HG03039 (cell line): ENCODE data around the gene VEGFB.
A peak's percentile ranks its signal among the peaks of the same experiment; 100 is the strongest.

ENCODE experiments used
- ATAC-seq: cut with Tn5 transposase; IDR thresholded peaks from one replicate; pipeline ENCODE4 v1.9.1; 2021; ENCODE audit warnings: mild to moderate bottlenecking, moderate library complexity; ENCODE audit not compliant: unreplicated experiment

The VEGFB gene

DNA sequence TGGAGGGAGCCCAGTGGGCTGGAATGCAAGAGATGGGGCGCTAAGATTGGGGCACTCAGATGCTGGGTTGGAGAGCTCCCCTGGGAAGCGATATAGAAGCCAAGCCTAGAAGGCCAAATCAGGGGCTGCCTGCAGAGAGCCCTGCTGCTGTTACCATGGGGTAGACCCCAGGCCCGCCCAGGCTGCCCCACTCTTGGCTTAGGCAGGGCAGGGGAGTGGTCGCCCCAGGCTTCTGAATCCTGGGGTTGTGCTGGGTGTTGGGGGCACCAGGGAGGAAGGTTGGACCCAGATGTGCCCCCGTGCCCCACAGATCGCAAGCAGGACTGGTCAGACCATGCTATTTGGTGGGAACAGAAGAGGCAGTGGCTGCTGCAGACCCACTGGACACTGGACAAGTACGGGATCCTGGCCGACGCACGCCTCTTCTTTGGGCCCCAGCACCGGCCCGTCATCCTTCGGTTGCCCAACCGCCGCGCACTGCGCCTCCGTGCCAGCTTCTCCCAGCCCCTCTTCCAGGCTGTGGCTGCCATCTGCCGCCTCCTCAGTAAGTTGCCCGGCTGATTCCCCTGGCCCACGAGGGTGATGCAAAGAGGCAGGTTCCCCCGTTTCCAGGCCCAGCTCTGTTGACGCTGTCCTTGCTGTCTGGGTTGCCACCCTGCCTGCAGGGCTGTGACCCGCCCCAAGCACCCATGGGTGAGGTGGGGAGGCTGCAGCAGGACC lies 23.9 kb upstream of the VEGFB start:
- no peak for ATAC-seq

DNA sequence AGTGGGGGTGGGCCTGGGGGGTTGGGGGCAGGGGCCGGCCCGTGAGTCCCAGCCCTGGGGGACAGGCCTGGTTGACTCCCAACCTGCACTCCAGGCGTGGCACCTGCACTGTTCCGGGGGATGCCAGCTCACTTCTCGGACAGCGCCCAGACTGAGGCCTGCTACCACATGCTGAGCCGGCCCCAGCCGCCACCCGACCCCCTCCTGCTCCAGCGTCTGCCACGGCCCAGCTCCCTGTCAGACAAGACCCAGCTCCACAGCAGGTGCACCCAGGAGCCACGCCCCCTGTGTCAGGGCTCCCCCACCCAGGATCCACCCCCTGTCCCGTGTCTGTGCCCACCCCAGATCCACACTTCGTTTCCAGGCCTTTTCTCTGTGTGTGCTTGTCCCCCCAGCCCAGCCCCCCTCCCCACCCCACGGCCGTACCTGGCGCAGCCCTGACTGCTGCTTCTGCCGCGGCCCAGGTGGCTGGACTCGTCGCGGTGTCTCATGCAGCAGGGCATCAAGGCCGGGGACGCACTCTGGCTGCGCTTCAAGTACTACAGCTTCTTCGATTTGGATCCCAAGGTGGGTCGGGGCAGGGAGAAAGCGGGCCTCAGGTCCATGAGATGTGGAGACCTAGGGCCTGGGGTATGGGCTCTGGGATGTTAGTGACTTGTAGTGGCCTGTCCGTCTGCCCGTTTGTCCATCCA lies 23.1 kb upstream of the VEGFB start:
- ATAC-seq = no peak

- no peak for ATAC-seq
These were observed 17.5 kb upstream of the VEGFB start for GRCh38 chr11:64216879-64217278.

GRCh38 chr11:64218628-64219353 lies 15.6 kb upstream of the VEGFB start:
- no peak for ATAC-seq

DNA sequence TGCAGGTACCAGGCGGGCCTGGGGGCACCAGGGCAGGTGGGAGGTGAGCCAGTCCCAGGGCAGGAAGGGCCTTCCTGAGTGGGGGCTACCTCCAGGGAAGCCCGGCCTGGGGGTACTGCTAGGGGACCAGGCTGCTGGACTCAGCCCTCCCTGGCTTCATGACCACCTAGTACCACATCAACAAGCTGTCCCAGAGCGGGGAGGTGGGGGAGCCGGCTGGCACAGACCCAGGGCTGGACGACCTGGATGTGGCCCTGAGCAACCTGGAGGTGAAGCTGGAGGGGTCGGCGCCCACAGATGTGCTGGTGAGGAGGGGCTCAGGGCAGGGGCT lies 15.1 kb upstream of the VEGFB start:
- ATAC-seq = no peak

- ATAC-seq = no peak
These were observed 14.6 kb upstream of the VEGFB start for GRCh38 chr11:64219755-64220154.

DNA sequence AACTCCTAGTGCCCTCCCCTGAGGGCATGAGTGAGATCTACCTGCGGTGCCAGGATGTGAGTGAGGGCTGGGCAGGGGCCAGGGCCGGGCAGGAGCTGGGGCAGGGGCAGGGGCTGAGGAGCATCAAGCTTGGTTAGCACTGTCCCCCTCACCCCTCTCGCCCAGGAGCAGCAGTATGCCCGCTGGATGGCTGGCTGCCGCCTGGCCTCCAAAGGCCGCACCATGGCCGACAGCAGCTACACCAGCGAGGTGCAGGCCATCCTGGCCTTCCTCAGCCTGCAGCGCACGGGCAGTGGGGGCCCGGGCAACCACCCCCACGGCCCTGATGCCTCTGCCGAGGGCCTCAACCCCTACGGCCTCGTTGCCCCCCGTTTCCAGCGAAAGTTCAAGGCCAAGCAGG lies 14.1 kb upstream of the VEGFB start:
- ATAC-seq = no peak

DNA sequence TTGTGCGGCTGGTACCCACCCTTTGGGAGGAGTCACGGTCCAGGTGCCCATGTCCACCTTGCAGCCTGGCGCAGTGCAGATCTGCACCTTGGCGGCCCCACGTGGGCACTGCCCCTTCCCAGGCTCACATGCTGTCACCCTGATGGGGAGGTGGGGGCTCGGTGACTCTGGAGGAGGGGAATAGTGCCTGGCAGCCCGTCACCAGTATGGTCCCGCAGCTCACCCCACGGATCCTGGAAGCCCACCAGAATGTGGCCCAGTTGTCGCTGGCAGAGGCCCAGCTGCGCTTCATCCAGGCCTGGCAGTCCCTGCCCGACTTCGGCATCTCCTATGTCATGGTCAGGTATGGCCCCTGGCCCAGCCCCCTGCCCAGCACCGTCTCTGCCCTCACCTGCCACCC lies 13.6 kb upstream of the VEGFB start:
- ATAC-seq = no peak

DNA sequence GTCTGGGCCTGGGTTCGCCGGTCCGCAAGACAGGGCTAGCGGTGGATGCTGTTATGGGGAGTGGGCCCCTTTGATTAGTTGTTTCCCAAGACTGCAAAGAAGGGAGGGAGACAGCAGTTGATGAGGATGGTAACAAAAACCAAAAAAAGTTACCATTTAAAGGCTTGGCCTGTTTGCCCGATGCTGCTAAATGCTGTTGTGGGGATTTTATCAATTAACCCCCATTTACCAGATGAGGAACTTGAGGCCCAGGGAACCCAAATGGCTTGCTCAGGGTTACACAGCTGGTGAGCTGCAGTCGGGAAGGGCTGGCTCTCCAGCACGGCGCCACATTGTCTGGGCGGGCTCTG lies 11.8 kb upstream of the VEGFB start:
- ATAC-seq = no peak

DNA sequence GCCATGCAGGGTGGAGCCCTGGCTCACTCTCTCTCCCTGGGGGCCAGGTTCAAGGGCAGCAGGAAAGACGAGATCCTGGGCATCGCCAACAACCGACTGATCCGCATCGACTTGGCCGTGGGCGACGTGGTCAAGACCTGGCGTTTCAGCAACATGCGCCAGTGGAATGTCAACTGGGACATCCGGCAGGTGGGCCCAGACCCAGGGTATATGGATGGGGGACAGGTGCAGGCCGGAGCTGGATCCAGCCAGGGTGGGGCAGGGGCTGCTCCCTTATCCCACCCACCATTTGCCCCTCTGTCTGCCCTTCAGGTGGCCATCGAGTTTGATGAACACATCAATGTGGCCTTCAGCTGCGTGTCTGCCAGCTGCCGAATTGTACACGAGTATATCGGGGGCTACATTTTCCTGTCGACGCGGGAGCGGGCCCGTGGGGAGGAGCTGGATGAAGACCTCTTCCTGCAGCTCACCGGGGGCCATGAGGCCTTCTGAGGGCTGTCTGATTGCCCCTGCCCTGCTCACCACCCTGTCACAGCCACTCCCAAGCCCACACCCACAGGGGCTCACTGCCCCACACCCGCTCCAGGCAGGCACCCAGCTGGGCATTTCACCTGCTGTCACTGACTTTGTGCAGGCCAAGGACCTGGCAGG lies 11.3 kb upstream of the VEGFB start:
- ATAC-seq = no peak

- ATAC-seq = no peak
These were observed 10.1 kb upstream of the VEGFB start for GRCh38 chr11:64224151-64224890.

DNA sequence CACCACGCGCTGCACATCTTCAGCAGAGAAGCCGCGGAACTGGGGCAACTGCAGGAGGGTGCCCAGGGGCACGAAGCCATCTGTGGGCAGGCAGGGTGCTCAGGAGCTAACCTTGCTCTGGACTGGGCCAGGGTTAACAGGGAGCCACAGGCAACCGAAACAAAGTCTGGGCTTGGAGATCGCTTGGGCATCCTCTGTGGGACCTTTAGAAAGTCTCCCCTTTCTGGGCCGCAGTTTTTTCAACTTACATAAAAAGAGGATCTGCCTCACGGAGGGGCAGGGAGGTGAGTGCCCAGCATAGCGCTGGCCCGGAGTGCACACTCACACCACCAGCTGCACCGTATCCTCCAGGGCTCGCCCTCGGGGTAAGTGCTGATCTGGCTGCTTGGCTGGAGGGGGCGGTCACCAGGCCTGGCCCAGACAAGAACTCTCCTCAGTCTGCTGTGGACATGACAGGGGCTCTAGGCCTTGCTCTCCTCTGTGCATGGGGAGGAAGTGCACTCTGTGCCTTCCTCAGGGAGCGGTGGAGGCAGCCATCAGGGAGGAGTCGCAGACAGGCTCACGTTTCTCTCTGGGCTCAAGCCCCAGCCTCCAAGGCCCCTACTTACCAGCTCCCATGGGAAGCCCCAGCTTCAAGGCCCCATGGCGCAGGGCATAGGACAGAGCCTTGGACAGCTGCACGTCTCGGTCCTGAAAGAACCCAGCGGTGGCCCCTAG lies 9.3 kb upstream of the VEGFB start:
- no peak for ATAC-seq

DNA sequence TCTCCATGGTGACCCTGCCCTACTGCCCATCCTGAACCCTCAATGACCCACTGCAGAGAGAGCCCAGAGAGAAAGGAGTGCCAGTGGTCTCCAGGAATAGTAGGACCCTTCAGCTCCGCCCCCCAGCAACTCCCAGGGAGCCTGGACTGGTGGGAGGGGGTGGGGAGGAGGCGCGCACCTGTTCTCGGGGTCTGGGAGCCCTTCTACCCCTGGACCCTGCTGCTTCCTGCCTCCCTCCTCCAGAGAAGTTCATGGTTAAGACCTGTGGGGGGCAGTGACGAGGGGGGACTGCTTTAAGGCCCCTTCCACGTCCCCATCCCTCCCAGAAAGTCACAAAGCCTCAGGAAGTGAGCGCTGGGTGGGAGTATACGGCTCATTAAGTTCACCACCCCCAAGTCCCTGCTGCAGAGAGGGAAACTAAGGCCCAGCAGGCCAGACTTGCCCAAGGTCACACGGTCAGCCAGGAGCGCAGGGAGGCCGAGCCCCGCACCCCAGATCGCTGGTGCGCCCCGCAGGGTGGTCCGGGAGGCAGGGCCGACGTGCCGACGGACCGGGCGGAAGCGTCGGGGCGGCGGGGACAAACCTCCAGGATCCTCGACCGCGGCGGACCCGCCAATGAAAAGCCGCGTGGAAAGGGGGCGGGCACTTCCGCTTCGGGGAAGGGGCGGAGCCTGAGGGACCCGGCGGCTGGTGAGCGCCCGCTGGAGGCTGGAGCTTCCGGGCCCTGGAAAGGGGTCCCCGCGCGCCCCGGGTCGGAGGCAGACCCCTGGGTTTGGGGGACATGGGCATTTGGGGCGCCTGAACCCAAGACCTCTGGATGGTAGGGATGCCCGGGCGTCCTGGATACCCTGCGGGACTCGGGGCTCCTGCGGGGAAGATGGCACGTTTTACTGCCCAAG lies 8.5 kb upstream of the VEGFB start, which contains the start of the genes NUDT22 and TRPT1:
NUDT22 (plus strand) TSS at position 667 of the 899 bp plus-strand sequence. CDS start 379 bp downstream, outside the sequence.
TRPT1 (minus strand) TSS at position 579 of the 899 bp plus-strand sequence; CDS start at position 253, 326 bp downstream.
- ATAC-seq = peak; percentile 35

- ATAC-seq = no peak
These were observed 7.8 kb upstream of the VEGFB start for GRCh38 chr11:64226507-64227051.

DNA sequence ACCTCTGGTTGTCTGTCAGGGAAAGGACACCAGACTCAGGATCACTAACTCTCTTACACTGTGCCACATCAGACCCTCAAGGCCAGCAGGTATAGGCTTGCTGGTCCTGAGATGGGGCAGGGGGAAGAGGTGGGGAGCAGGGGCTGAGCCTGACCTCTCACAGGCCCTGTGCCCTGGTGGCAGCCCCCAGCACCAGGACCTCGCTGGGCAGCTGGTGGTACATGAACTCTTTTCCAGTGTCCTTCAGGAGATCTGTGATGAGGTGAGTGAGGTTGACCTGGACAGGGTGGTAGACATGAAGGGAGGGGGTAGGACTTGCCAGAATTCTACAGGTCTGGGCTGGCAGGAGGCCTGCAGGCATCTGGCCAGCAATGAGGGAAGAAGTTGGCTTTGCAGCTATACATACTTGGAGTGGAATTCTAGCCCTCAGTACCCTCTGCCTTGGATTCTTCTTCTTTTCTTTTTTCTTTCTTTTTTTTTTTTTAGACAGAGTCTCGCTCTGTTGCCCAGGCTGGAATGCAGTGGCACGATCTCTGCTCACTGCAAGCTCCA lies 6.9 kb upstream of the VEGFB start:
- ATAC-seq = no peak

DNA sequence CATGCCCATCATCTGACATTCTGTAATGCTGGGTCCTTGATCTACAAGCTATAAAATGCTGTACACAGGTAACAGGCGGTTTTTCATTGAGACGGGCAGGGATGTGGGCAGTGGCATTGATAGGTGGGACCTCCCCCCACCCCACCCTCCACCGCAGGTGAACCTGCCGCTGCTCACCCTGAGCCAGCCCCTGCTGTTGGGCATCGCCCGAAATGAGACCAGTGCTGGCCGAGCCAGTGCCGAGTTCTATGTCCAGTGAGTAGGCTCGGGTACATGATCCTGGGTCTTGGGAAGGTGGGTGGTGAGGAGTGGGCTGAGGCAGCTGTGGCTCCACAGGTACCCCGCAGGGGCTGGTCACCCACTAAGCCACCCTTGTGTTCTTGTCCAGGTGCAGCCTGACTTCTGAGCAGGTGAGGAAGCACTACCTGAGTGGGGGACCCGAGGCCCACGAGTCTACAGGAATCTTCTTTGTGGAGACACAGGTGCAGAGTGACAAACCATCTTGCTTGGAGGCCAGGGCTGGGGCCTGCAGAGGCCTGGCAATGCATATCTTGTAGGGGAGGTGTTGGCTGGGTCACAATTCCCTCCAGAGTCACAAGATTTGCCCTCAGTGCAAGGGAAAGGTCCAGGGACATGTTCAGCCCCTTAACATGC lies 5.2 kb upstream of the VEGFB start:
- no peak for ATAC-seq

GRCh38 chr11:64229744-64230170 lies 4.6 kb upstream of the VEGFB start:
- no peak for ATAC-seq
